HG03439 (cell line): ENCODE measurements around the gene SLC16A4.

Source experiments
- ATAC-seq: cut with Tn5 transposase; IDR thresholded peaks from one replicate; pipeline ENCODE4 v1.9.1; 2021; ENCODE audit warnings: mild to moderate bottlenecking, moderate library complexity; ENCODE audit not compliant: unreplicated experiment

Gene SLC16A4

DNA sequence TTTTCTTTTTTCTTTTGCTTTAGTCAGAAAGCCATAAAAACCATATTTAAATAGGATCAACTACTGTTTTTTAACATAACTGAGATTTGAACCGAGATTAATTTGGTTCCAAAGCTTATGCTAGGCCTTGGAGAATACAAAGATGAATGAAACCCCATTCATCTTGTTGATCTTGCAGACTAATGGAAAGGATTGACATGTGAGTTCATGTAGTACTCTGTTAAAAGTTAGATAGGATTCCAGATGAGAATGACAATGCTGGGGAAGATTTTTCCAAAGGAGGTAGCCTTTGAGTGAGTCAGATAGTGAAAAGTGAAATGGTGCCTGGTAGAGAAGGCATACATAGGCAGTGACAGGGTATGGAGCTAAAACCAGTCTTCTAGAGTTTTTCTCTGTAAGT, 29.0 kb downstream of the SLC16A4 start:
- no peak for ATAC-seq

- no peak for ATAC-seq
These were observed 30.4 kb downstream of the SLC16A4 start for GRCh38 chr1:110360431-110360830.

- ATAC-seq, result no peak
These were observed 34.4 kb downstream of the SLC16A4 start for GRCh38 chr1:110356379-110356778.

DNA sequence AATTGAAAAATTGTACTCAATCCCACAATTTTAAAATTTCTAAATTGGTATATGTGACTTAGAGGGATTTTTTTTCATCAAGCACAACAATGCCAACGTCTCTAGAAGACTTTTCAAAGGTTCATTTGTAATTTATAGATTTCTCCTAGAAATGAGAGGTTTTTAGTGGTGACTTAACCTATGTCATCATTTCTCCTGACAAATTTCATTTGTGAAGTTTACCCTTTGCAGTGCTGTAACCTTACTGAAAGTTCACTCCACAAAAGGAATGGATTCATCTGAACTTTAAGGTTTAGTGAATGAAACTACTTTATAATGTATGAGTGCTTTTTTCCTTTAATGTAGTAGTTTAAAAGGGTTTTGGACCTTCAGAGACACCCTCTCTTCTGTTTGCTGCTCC, 35.5 kb downstream of the SLC16A4 start:
- no peak for ATAC-seq

DNA sequence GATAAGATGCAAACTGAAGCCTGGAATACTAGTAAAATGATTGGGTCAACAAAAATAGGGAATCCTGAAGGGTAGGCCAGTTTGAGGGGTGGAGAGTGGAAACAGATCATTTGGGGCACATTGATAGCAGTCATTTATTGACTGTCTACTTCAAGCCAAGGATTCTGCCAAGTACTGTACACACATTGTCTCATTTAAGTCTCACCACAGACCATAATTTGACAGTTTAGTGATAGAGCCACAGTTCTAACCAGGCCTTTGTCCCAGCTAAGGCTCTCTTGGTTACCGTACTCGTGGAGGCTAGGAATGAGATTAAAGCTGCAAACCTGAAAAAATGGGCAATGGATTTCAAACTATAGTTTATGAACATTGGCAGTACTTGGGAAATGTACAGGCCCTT, 40.5 kb downstream of the SLC16A4 start:
- ATAC-seq, result no peak

GRCh38 chr1:110348771-110349170, 42.1 kb downstream of the SLC16A4 start:
- ATAC-seq, result no peak

DNA sequence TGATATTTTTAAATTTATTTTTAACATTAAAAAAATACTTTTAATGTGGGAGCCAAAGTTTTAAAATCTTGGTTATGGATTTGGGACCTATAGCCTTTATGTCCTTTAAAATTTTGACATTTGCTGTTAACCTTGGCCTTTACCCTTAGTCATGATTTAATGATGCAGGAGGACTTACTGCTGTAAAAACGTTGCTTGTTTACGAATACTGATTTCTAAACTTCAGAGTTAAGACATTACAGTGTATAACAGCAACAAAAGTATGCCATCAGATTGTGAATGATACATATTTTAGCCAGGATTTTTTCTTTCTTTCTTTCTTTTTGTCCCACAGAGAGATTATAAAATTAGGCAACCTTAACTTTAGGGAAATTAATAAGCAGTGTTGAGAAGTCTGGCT, 42.8 kb downstream of the SLC16A4 start:
- no peak for ATAC-seq

- ATAC-seq, result no peak
These were observed 43.5 kb downstream of the SLC16A4 start for GRCh38 chr1:110347182-110347893.

DNA sequence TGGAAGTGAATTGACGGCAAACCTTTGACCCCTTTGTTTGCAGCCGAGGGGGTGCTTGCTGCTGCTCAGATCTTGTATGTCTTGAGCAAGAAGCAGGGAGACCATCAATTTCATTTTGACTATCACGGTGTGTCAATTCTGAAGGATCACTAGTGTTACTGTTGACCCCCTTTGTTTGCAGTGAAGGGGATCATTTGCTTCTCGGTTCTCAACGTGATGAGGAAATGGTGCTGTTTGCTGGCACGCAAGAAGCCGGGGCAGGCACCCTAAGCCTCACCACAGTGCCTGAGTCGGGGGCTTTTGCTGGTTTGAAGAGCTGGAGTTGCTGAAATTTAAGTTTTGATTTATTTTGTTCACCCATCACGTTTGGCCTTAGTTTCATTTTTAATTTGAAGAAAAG, 44.1 kb downstream of the SLC16A4 start:
- no peak for ATAC-seq

GRCh38 chr1:110345480-110345879, 45.3 kb downstream of the SLC16A4 start:
- no peak for ATAC-seq

DNA sequence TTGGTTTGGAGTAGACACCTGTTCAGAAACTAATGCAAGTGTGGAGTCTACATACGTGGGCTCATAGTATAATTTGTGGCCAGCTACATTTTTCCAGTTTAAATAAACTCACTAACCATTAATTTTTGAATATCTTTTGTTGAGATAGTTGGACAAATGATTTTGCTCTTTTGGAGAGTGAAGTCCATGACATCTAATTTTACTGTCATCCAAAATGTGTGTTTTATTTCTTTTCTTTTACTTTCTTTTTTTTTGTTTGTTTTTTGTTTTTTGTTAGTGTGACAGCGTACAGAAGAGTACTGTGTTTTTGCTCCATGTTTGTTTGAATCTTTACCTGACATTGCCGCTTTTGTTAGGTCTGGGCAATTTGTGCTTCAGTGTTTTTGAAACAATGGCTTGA, 46.7 kb downstream of the SLC16A4 start:
- no peak for ATAC-seq

DNA sequence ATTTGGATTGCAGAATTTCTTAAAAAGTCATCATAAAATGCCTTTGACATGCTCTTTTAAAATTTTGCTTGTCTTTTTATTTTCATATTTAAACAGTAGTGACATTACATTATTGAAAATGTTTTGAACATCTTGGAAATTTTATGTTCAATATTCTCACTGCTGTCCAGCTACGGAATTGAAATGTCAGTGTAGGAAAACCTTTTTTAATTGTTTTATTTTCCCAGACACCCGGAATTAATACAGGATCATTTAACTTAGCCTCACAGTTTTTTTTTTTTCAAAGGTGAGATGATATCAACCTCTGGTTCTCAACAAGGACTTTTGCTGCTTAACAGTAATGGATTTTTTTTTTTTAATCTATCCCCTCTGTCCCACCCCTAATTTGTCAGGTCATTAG, 47.6 kb downstream of the SLC16A4 start:
- ATAC-seq, result no peak

GRCh38 chr1:110341872-110342331, 48.9 kb downstream of the SLC16A4 start:
- no peak for ATAC-seq

GRCh38 chr1:110341146-110341871, 49.5 kb downstream of the SLC16A4 start:
- ATAC-seq, result no peak

GRCh38 chr1:110340207-110340468, 50.7 kb downstream of the SLC16A4 start:
- ATAC-seq, result no peak

GRCh38 chr1:110339407-110340206, 51.2 kb downstream of the SLC16A4 start:
- peak; percentile 3 for ATAC-seq

- peak; percentile 71 for ATAC-seq
These were observed 51.9 kb downstream of the SLC16A4 start, which contains the start of gene RBM15 for GRCh38 chr1:110338886-110339406. RBM15 (plus strand) TSS chr1:110339377; CDS start chr1:110339406, 29 bp downstream.

GRCh38 chr1:110338309-110338885, 52.4 kb downstream of the SLC16A4 start:
- peak; percentile 65 for ATAC-seq

GRCh38 chr1:110337704-110338308, 53.0 kb downstream of the SLC16A4 start:
- no peak for ATAC-seq

GRCh38 chr1:110336300-110337039, 54.4 kb downstream of the SLC16A4 start:
- no peak for ATAC-seq
